ENCODE data around the gene SH3GL2. TPM values are rescaled to one million over a fixed set of nuclear protein-coding genes. Genes with fewer than 3 reads are reported as not detected.

Gene SH3GL2
- not detected for total RNA-seq

DNA sequence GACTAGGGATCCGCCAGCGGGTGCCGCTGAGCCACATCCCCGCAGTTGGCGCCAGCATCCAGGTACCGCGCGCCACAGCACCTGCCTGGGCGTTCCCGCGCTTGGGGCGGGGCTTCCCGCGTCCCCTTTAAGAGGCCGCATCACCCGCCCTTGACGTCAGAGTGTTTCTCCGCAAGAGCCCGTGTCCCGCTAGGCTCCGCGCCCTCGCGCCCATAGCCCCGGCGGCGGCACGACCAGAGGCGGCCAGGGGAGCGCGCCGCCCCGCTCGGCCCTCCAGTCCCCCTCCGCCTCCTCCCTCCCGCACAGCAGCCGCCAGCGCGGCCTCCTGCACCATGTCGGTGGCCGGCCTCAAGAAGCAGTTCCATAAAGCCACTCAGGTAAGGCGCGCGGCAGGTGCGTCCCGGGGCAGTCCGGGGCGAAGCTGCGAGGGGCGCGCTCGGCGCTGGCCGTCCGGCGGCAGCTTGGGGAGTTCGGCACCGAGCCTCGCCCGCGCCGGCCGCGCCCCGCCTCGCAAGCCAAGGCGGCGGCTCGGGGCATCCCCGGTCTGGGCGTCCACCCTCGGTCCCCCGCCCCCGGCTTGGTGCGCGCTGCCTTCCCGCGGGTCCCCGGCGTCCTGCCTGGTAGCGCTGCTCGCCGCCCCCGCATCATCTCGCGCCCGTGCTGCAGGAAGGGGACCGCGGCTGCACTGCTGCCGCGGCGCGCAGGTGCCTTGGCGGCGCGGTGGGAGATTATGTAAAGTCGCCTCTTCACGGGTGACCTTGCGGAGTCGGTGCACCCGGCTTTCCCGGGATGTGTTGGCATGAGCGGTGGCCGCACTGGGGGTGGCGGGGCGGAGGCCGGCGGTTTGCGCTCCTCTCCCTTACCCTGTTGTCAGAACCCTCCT, at the start of gene SH3GL2:
Gene SH3GL2 (plus strand): TSS at position 156 of the 883 bp plus-strand sequence.
- Mint-ChIP-seq H3K27ac (no peak within 1 kb of the TSS), H3K9me3 (peaks cover 3% of the 10 kb centered on the region), H3K4me3 (peak within 1 kb of the TSS; percentile 50), H3K27me3 (peaks cover 42% of the 10 kb centered on the region), H3K36me3 (no peaks in the 10 kb centered on the region), H3K4me1 (peaks cover 3% of the 10 kb centered on the region)
- DNase-seq: peak; percentile 26

DNA sequence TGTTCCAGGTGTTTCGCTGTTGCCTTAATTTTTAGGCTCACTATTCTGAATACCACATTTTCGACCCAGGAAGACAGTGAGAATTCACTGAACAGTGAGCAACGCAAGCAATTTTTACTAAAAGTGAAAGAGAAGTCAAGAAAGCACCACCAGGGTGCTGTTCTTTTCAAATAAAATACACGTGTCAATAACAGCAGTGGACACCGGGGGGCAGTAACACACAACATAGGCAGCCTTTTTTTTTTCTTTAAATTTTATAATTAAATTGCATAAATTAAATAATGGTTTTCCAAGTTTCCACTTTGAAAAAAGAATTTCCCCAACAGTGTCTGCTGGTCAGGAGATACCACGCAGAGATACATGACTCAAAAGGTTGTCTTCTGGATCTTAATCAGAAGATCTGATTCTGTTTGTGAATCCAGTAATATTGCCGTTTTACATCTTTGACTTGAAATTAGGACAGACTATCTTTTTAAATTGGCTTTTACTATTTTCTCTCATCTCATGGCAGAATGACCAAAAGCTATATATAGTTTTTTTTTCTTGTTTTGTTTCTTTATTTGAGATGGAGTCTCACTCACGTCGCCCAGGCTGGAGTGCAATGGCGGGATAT, 47.1 kb upstream of the SH3GL2 start:
- Mint-ChIP-seq H3K27me3 (no peaks in the 10 kb centered on the region), H3K4me3 (no peak overlapping the region), H3K27ac (no peak overlapping the region), H3K36me3 (no peaks in the 10 kb centered on the region), H3K4me1 (no peaks in the 10 kb centered on the region), H3K9me3 (no peaks in the 10 kb centered on the region)
- peak; percentile 2 for DNase-seq

DNA sequence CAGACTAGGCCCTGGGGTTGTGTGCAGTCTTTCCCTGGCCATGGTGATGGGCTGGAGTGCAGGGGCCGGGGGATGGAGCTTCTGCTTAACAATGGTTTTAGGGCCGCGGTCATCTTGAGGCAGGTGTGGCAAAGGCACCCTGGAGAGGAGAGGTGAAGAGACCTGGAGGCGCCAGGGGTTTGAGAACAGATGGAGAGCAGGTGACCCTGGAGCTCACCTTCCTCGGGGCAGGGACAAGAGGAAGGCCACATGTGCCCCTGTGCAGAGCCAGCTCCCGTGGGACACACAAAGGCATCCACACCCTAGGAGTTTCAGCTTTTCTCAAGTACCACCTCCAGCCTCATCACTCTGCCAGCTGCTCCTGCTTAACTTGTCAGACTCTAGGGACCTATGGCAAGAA, 46.4 kb upstream of the SH3GL2 start:
- H3K4me1 Mint-ChIP-seq: no peaks in the 10 kb centered on the region
- no peaks in the 10 kb centered on the region for H3K9me3 Mint-ChIP-seq
- H3K4me3 Mint-ChIP-seq: no peak overlapping the region
- no peak overlapping the region for H3K27ac Mint-ChIP-seq
- H3K27me3 Mint-ChIP-seq: no peaks in the 10 kb centered on the region
- DNase-seq: no peak
- no peaks in the 10 kb centered on the region for H3K36me3 Mint-ChIP-seq

DNA sequence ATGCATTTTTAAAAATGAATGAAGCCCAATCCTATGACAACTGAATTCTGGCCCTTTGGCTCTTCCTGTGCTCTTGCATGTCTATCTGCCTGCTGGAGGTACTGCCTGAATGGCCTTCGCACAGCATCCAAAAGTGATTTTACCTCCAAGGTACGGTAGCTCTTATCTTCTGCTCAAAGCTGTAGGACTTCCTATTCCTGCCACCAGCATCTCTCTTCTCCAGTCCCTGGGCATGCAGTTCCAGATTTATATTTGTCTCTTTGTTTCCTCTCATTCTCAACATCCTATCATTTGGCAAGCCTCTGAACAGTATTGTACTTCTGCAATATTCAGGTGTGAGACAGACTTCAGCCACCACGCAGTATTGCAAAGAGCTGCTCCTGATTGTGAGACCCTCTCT, 43.7 kb upstream of the SH3GL2 start:
- Mint-ChIP-seq H3K4me1 (no peaks in the 10 kb centered on the region), H3K27ac (no peak overlapping the region), H3K27me3 (peaks cover 8% of the 10 kb centered on the region), H3K4me3 (no peak overlapping the region), H3K36me3 (no peaks in the 10 kb centered on the region), H3K9me3 (no peaks in the 10 kb centered on the region)
- no peak for DNase-seq

DNA sequence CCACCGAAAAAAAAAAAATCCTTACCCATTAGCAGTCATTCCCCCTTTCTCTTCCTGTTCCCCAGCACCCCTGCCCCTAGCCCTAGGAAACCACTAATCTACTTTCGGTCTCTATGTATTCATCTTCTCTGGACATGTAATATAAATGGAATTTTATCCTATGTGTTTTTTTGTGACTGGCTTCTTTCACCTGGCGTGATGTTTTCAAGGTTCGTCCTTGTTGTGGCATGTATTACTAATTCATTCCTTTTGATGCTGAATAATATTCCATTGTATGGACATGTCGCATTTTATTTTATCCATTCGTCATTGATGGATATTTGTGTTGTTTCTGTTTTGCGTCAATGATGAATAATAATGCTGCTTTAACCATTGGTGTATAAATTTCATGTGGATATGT, 42.8 kb upstream of the SH3GL2 start:
- Mint-ChIP-seq H3K4me3 (no peak overlapping the region), H3K4me1 (no peaks in the 10 kb centered on the region), H3K36me3 (no peaks in the 10 kb centered on the region), H3K9me3 (peaks cover 4% of the 10 kb centered on the region), H3K27me3 (peaks cover 8% of the 10 kb centered on the region), H3K27ac (no peak overlapping the region)
- DNase-seq: no peak

DNA sequence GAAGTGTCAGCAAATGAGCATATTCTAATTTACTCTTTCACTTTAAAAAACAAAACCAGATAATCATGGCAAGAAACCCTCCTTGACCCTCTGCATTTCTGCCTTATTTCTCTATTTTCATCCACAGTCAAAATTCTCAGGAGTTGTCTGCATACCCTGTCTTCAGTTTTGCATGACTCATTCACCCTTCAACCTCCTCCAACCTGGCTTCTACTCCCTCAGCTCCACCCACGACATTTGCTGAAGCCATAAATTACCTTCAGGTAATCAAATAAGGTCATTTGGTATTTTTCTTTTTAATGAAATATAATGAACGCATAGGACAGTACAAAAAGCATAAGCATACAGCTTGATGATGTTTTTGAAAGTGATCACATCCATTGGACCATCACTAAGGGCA, 27.8 kb upstream of the SH3GL2 start:
- no peak overlapping the region for H3K27ac Mint-ChIP-seq

DNA sequence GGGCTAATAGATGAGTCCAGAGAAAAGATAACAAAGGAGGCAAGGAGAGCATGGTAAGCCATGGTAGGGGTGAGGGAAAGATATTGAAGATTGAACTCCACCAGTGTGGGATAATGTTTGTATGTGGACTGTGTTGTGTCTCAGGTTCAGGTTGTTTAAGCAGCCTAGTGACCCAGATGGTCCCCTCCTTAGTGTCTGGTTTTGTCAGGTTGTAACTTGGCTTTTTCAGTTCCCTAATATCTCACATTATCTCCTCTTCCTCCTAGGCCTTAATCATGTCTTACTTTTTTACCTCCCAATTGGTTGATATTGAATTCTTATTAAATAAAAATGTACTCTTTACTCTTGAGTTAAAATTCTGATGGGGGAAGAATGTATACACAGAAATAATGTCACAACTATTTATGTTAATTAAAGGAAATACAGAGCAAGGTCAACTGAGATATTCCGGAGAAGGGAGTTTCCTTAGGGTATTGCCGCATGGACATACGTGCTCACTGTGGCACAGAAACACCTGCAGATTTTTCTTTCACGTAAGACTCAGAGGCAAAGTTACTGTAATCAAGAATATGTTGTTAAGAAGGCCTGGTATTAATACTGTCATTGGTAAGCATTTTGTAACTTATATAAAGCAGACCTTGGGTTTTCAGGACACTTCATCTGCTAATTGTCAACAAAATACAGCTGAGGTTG, 23.4 kb upstream of the SH3GL2 start:
- DNase-seq: no peak
- Mint-ChIP-seq H3K4me1 (no peaks in the 10 kb centered on the region), H3K9me3 (no peaks in the 10 kb centered on the region), H3K27ac (no peak overlapping the region), H3K36me3 (no peaks in the 10 kb centered on the region), H3K4me3 (no peak overlapping the region), H3K27me3 (peaks cover 13% of the 10 kb centered on the region)

More for the DNA sequence above, 27.8 kb upstream of the SH3GL2 start:
- Mint-ChIP-seq H3K4me3 (no peak overlapping the region), H3K27me3 (peaks cover 6% of the 10 kb centered on the region), H3K36me3 (peaks cover 2% of the 10 kb centered on the region), H3K9me3 (peaks cover 15% of the 10 kb centered on the region), H3K4me1 (no peaks in the 10 kb centered on the region)
- DNase-seq: no peak

DNA sequence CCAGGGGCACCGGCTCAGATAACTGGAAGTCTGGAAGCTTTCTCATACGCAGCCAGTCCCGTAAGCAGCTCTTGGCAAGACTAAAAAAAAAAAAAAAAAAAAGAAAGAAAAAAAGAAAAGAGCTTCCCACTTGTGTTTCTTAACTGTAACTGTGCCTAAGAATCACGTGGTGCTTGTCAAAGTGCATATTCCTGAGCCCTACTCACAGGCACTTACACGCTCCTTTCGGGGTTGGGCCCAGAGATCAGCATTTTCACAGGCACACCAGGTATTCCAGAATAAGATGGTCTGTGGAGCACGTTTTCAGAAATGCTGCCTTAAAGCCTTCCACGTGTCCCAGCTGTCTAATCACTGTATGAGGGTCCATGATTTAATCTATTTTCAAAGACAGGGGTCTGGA, 22.6 kb upstream of the SH3GL2 start:
- H3K36me3 Mint-ChIP-seq: no peaks in the 10 kb centered on the region
- peaks cover 13% of the 10 kb centered on the region for H3K27me3 Mint-ChIP-seq
- H3K27ac Mint-ChIP-seq: no peak overlapping the region

DNA sequence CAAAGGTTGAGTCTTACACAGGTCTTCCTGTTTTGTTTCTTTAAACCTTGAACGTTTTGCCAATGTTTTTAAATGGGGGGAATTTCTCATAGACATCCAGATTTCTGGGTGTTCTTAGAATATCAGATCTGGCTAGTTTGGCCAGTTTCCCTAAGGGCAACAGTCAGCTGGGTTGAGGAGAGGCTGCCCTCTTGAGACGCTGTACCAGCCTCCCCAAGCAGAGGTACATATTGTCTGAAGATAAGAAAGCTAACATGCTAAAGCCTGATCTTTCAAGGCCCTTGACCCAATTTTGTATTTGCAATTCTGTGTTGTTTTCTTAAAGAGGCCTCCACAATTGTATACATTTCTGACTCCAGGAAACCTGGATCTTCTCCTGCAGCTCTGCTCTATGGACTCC, 21.9 kb upstream of the SH3GL2 start:
- Mint-ChIP-seq H3K9me3 (no peaks in the 10 kb centered on the region), H3K27me3 (peaks cover 13% of the 10 kb centered on the region), H3K27ac (no peak overlapping the region), H3K4me3 (no peak overlapping the region), H3K4me1 (no peaks in the 10 kb centered on the region), H3K36me3 (no peaks in the 10 kb centered on the region)
- no peak for DNase-seq

More for the DNA sequence above, 22.6 kb upstream of the SH3GL2 start:
- H3K9me3 Mint-ChIP-seq: no peaks in the 10 kb centered on the region
- DNase-seq: no peak
- no peak overlapping the region for H3K4me3 Mint-ChIP-seq
- H3K4me1 Mint-ChIP-seq: no peaks in the 10 kb centered on the region

DNA sequence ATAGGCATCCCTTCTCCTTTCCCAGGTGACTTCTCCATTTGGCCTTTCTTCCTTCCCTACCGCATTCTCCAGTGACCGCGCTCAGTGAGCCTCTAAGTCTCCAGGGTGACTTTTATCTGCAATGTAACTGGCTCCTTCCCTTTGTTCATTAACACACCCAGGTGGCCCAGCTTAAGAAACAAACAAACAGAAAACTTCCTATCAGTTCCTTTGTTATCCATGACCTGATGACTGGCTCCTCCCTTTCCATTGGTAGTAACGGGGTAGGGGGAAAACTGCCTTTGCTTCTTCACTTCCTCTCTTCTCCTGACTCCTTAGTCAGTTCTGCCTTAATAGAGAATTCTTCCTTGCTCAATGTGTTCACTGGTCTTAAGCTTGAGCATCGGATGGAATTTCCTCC, 7.0 kb upstream of the SH3GL2 start:
- H3K4me3 Mint-ChIP-seq: no peak overlapping the region
- peaks cover 2% of the 10 kb centered on the region for H3K27me3 Mint-ChIP-seq
- peaks cover 3% of the 10 kb centered on the region for H3K9me3 Mint-ChIP-seq
- no peak overlapping the region for H3K27ac Mint-ChIP-seq
- no peaks in the 10 kb centered on the region for H3K36me3 Mint-ChIP-seq
- no peaks in the 10 kb centered on the region for H3K4me1 Mint-ChIP-seq
- no peak for DNase-seq

DNA sequence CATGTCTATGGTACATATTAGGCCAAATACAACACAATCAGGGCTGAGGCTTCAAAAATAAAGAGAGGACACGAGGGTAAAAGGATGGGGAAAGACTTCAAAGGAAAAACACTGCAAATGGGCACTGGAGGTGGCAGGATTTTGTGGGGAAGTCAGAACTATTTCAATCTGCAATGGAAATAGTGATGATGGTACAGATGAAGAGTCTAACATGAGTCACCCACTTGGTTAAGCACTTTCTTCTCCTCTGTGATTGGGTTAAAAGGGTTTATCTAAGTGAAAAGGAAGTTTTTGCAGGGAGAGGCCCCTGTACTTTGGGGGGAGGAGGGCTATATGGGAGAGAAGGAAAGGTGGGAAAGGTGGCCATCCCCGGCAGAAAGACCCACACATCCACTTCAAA, 4.5 kb upstream of the SH3GL2 start:
- DNase-seq: no peak
- Mint-ChIP-seq H3K27me3 (peaks cover 18% of the 10 kb centered on the region), H3K4me3 (no peak overlapping the region), H3K36me3 (no peaks in the 10 kb centered on the region), H3K27ac (no peak overlapping the region), H3K9me3 (peaks cover 3% of the 10 kb centered on the region), H3K4me1 (peaks cover 3% of the 10 kb centered on the region)

DNA sequence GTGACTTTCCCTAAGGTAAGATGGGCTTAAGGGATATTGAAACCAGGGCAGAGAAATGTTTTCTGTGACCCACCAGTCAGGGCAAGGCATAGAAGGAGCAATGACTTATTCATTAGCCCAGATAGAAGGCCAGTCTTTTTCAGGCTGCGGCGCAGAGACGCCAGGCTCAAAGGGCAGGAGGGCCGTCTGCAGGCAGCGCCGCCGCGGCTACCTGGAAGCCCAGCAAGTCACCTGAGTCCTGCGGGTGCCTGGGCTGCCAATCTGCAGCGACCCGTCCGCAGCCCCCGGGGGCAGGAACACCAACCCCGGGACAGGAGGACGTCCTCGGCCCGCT, 322 bp upstream of the SH3GL2 start:
- H3K4me1 Mint-ChIP-seq: peaks cover 3% of the 10 kb centered on the region
- no peak overlapping the region for H3K27ac Mint-ChIP-seq

DNA sequence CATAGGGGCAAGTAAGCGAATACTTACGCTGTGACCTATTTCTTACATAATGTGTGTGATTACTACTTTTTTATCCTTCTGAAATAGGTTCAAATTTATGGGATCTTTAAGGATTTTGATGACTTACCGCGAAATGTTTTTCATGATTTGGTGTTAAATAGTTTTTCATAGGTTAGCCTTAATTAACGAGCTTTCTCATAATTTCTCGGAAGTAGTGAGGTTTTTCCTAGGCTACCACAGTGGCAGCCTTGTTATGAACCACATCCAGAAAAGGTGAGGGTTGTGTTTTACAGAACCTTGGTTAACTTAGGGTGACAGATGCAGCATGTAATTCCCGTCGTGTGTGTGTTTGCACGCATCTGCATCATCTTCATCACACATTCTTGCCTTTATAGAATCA, 1.3 kb downstream of the SH3GL2 start:
- Mint-ChIP-seq H3K27ac (no peak overlapping the region), H3K4me1 (peaks cover 3% of the 10 kb centered on the region), H3K4me3 (no peak overlapping the region), H3K36me3 (no peaks in the 10 kb centered on the region), H3K27me3 (peaks cover 42% of the 10 kb centered on the region), H3K9me3 (peaks cover 3% of the 10 kb centered on the region)
- no peak for DNase-seq

More for the DNA sequence above, 322 bp upstream of the SH3GL2 start:
- Mint-ChIP-seq H3K4me3 (peak overlapping the region; percentile 34), H3K36me3 (no peaks in the 10 kb centered on the region), H3K27me3 (peaks cover 42% of the 10 kb centered on the region), H3K9me3 (peaks cover 3% of the 10 kb centered on the region)
- no peak for DNase-seq

DNA sequence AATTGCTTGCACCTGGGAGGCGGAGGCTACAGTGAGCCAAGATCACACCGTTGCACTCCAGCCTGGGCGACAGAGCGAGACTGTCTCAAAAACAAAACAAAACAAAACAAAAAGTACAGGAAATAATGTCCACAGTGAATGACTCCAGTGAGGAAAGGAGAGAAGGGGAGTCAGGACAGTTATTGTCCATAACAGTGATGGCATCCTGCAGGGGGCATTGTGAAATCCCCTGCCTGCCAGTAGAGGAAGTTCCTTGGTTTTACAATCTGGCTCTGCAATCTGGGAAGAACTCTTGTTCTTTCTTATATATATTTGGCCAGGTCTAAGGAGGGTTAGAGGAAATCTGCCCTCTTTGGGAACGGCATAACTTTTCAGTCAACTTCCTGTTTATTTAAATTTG, 8.2 kb downstream of the SH3GL2 start:
- Mint-ChIP-seq H3K9me3 (no peaks in the 10 kb centered on the region), H3K36me3 (no peaks in the 10 kb centered on the region), H3K4me1 (no peaks in the 10 kb centered on the region), H3K27me3 (no peaks in the 10 kb centered on the region), H3K4me3 (no peak overlapping the region), H3K27ac (no peak overlapping the region)
- no peak for DNase-seq

DNA sequence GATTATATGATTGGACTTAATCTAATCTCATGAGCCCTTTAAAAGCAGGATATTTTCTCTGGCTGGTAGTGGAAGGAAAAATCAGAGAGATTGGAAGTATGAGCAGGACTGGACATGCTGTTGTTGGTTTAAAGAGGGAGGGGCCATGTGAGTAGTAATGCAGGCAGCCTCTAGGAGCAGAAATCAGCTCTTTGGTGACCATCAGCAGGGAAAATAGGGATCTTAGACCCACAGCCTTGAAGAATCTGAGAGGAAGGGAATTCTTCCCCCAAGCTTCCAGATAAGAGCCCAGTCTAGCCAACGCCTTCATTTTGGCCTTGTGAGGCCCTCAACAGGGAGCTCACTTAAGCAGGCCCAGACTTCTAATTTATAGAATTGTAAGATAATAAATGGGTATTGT, 9.5 kb downstream of the SH3GL2 start:
- no peak for DNase-seq
- H3K27ac Mint-ChIP-seq: no peak overlapping the region
- no peaks in the 10 kb centered on the region for H3K36me3 Mint-ChIP-seq
- H3K4me3 Mint-ChIP-seq: no peak overlapping the region
- H3K27me3 Mint-ChIP-seq: no peaks in the 10 kb centered on the region
- no peaks in the 10 kb centered on the region for H3K9me3 Mint-ChIP-seq
- no peaks in the 10 kb centered on the region for H3K4me1 Mint-ChIP-seq

Data from activated naive CD8-positive, alpha-beta T cell treated with anti-CD3 and anti-CD28 coated beads for 36 hours (primary cell).